HG03442 (cell line): ENCODE results near the gene UBD.

Source experiments
- ATAC-seq: cut with Tn5 transposase; IDR thresholded peaks from one replicate; pipeline ENCODE4 v1.9.1; 2021; ENCODE audit warnings: mild to moderate bottlenecking, moderate library complexity; ENCODE audit not compliant: unreplicated experiment

The UBD gene

DNA sequence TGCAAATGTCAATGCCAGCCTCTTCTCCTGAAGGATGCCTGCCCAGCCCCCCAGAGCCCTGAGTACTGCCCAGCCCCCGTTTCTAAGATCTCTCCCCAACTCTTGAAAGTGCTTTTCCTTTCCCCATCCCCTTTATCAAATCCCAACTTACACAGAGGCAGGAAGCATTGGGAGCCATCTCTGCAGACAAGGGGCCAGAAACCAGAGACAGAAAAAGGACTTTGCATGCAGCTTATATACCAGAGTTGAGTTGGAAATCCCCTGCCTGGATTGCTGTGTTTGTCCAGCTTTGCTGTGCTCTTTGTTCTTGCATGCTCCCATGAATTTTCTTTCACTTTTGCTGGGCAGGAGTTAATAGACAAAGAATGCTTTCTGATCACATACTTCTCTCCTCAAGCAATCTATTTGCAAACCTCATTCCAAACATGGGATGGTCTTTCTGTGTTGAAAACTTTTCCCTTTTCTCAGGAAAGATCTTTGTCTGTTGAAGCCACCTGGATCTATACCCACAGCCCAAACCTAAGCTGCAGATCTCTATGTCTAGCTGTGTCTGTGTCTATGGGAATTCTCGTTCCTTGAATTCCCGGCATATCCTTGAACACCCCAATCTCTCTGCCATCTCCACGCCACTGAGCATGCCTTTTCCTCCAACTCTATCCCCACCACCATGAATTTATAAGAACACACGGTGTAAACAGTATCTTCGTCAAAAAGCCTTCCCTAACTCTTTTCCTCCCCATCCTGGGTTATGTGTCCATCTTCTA lies at the start of gene UBD:
Gene UBD, minus strand, starts transcription at position 209 of the 764 bp plus-strand sequence. Its CDS starts 31 bp downstream, at position 178.
- no peak for ATAC-seq

DNA sequence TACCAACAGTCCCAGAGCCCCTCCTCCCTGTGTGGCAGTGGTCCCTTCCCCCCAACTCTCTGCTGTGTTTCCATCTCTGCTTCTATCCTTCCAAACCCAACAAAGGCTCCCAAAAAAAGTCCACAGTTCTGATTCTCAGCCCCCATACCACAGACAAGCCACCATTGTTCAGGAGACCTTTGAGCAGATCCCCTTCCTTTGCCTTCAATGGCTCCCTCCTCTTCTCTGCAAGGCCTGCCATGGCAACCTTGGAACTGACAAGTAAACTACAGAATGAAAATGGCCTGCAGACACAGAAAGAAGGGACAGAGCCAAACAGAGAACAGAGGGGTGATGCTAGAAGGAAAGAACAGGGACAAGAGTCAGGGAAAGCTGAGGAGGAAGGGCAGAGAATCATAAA lies 48.6 kb upstream of the UBD start:
- no peak for ATAC-seq

DNA sequence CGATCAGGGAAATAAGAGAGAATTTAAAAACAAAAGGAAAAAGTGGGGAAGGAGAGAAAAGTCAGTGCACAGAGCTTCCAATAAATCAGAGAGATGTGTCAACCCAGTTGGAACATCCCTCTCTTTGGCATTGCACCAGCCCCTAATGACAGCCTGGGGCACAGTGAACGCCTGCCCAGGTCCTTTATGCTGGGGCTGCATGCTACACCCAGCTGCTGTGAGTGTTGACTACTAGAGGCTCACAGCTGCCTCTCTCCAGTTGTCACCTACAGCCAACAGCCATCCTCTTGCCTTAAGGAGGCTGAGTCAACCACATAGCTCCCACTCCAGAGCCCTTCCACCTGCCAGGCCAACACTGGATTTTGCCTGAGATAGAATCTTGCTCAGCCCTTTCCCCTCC lies 44.4 kb upstream of the UBD start:
- ATAC-seq, result no peak

DNA sequence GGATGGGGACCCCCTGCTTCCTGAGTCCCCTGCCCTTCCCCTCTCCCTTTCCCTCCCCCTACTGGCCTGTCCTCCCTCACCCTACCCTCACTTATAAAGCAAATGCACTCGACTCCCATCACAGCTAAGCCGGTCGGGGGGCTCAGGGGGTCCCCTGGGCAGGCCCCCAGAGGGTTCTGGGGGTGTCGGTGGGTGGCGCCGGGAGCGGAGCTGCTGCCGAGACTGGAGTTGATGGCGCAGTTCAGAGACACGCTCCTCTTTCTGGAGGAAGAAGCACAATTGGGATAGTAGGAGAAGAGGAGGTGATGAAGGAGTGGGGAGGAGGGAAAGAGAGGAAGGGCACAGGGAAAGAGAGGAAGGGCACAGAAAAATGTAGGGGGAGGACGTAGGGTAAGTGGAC lies 43.9 kb upstream of the UBD start:
- ATAC-seq, result no peak

DNA sequence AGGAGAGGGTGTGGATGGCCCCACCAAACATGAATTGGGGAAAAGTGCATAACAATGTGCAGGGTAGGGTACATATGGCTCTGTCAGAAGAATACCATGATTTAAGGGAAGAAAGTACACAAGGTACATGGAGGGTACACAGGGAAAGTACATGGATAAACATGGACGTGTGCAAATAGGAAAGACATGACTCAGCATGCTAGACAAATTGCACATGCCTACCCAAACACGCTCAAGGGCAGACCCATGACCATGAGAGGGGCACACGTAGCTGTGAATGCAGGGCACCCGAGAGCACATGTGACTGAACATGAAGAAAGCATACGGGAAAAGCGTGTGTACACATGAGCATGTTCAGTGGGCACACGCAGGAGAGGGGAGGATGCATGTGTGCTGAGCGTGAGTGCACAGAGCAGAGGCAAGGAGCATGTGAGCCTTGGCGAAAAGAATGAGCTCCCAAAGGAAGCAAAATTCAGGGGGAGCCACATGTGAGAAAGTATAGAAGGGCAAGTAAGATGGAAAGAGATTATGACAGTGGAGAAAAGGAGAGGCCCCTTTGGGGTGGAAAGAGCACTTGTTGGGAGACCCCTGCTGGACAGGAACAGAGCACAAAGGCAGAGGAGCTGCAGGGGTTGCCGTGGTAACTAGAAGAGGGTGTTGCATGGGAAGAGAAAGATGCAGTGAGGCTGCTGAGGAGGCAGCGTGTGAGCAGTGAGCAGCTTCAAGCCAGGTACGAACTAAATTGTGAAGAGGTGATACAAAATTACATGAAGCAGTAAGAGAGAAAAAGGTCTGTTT lies 43.2 kb upstream of the UBD start:
- ATAC-seq, result no peak

DNA sequence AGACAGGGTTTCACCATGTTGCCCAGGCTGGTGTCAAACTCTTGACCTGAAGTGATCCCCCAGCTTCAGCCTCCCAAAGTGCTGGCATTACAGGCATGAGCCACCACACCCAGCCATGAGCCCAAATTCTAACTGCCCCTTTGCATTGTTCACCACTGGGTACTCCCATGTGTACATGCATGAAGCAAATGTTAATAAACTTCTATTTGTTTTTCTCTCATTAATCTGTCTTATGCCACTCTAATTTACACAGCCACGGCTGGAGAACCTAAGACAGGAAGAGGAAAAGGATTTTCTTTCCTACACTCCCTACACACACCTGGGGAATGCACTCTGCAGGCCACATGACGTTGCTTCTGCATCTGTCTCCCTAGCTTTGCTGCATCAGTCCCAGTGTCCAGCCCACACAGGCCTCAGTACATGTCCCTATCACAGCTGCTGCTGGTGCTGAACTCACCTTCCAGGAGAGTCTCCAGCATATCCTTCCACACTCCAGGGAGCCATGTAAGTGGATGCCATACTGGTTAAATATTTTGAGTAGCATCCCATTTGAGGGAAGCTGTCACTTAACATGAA lies 38.7 kb upstream of the UBD start:
- ATAC-seq, result no peak

DNA sequence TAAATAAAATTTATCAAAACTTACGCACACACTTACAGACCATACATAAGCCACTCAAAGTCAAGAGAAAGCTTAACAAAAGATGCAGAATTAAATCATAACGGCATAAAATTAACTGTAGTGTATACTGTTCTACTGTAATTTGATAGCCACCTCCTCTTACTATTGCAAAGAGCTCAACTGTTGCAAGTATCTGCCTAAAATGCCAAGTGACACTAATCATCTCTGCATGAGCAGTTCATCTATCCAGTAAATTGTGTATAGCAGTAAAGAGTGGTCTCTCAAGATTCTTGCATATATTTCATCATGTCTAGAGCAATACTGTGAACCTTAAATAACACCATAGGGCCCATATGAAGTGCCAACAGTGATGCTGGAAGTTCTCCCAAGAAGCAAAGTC lies 37.7 kb upstream of the UBD start:
- no peak for ATAC-seq

DNA sequence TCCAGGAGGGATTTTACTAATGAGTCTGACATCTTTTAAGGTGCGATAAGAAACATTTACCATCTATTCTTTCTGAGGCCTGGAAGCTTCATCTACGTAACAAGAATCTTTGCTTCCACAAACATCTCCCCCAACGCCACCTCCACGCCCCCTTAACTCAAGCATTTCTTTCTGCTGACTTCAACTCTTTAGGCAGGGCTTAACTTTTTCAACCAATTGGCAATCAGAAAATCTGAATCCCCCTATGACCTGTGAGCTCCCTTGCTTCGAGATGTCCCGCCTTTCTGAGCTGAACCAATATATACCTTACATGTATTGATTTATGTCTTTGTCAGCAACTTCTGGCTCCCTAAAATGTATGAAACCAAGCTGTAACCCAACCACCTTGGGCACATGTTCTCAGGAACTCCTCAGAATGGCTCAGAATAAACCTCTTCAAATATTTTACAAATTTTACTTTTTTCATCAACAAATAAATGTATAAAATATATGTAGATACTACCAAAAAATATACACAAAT lies 36.9 kb upstream of the UBD start:
- no peak for ATAC-seq

DNA sequence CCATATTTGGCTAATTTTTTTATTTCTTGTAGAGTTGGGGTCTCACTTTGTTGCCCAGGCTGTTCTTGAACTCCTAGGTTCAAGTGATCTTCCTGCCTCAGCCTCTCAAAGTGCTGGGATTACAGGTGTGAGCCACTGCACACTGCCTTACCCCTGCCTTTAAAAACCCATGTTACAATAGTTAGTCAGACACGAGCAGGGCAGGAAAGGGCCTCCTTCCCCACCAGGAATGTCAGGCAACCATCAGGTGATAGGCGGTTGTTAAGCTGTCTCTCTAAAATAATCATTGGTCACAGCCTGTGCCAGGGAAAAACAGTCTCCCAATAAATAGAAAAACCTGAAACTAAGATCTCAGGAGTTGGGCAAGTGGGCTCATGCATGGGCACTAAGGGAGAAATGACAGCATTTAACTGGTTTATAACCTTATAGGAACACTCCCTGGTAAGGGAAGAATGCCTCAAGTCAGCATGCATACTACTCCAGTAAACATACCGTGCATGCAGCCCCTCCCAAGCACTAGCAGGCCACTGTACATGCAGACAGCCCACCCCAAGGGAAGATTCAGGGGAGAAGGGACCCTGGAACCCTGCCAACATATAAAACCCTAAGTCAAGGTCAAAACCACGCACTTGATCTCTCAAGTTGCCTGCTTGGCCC lies 33.8 kb upstream of the UBD start:
- no peak for ATAC-seq

DNA sequence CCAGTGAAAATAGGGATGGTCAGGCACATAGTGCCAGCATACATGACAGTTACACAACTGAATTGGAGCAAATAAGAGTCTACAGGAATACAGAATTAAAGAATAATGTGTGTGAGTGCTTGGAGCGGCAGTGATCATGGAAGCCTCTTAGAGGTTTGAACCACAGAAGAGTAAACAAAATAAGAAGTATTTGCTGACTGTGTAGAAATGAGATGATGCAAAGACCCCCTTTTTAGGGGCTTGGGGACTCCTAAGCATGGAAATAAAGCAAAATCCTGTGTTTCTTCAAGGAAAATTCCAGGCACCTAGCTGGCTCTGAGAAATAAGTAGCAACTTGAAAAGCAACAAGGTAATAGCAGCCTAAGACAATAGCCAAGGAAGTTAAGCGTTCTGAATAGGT lies 32.1 kb upstream of the UBD start:
- ATAC-seq, result no peak

DNA sequence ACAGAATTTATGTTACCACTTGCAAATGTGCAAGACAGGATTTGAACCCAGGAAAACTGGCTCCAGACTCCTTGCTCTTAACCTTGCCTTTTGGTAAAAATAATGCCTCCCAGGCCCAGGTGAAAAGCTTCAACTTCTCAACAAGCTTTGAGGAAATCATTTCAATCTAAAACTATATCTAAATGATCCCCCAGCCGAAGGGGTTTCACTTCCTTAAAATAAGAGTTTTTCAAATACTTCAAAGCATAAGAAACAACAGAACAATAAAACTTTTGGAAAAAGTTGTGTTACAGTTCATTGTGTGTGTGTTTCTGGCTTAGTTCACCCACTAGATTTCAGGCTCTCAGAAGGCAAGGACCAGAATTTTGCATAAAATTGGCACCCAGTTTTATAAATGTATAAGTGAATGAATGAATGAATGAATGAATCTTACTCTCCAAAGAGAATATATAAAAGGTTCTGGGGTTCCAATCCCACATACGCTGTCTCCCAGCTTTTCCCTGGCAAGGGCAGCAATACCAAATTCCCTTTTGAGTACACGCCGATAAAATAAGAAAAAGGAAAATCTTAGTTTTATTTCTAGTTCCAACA lies 30.8 kb upstream of the UBD start:
- no peak for ATAC-seq

DNA sequence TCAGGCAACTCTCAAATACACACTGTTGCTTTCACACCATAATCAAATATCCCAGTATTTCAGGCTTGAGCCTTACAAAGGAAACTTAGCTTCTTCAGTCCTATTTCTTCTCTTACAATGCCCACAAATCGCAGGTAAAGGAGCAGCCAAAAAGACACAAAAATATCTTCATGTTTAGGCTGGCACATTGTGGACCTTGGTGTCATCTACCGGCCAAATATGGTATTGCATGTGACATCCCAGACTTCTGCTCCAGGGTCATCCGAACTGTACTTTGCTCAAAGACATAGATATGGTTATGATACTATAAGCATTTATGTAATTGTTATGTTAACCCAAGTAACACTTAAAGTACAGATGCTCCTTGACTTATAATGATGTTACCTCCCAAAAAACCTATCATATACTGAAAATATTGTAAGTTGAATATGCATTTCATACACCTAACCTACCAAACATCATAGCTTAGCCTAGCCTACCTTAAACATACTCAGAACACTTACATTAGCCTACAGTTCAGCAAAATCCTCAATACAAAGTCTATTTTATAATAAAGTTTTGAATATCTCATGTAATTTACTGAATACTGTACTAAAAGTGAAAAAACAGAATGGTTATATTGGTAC lies 30.0 kb upstream of the UBD start:
- ATAC-seq, result no peak

DNA sequence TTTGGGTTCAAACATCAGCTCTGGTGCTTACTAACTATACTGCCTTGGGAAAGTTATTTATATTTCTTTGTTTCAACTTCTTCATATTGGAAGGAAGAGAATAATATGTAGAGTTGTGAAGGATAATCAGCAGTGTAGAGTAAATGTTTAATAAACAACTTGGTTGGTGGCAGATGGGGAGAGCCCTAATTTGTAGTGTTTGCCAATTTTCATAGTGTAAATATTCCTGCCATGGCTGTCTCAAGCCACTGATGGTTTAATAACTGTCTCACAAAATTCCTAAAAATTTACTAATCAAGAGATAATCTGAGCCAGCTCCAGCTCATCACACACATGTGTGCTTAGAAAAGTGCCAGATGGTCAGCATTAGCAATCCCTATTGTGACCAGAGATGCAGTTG lies 25.3 kb upstream of the UBD start, which contains the start of gene OR2H2:
Gene OR2H2, plus strand, starts transcription at position 301 of the 400 bp plus-strand sequence. CDS start 2,824 bp downstream, outside the sequence.
- ATAC-seq, result no peak

DNA sequence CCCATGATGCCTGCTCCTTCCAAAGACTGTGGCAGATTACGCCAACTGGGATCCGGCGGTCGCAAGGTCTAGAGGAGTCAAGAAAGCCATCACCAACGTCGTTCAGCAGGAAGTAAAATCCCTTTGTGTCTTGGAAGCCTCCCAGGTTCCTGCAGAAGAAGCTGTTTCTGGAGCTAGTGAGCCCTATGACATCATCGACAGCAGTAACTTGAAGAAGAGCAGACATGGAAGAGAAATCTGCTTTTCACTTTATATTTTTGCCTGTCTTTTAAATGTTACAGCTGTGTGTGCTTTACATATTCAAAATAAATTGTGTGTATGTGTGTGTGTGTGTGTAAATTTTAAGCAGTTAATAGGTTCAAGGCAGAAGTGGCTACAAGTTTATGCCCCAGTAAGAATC lies 18.0 kb upstream of the UBD start:
- no peak for ATAC-seq

DNA sequence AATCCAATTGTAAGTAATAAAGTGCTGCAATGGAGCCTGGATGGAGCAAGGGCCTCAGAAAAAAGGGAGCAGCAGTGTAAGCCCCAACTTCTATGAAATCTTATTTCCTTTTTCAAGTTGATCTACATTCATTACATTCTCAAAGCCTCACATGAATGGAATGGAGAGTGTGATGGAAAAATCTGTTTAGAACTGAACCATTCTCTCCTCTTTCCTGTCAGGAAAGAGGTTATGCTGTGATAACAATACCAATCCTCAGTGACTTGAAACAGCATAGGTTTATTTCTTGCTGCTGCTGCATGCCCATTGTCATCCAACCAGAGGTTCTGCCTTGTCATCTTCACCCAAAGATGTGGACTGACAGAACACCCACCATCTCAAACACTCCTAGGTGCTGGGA lies 16.5 kb upstream of the UBD start:
- ATAC-seq, result no peak

DNA sequence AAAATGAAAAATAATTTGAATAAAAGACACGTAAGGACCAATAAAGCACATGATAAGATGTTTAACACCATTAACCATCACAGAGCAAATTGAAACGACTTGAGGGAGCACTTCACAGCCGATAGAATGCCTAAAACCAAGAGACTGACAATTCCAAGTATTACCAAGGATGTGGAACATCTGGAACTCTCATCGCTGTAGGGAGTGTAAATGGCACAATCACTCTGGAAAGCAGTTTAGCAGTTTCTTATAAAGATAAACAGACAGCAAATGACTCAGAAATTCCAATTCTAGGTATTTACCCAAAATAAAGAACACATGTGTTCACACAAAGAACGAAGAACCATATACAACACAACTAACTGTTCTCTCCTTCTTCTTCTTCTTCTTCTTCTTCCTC lies 8.5 kb upstream of the UBD start:
- ATAC-seq, result no peak

DNA sequence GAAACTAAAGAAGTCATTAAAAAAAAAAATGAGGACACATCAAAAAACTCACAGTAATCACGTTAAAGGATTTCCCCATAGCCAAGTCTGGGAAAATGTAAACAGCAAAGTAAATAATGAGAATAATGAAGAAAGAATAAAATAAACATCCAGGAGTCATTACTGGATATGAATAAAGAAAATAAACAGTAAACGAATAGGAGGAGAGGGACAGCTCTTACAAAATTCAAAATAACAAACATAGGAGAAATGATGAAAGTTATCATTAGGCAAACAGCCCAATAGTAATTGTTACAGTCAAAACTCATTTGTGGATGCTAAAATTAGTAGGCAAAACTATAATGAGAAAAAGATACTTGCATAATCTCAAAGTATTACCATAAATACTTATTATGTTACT lies 8.0 kb upstream of the UBD start:
- no peak for ATAC-seq

DNA sequence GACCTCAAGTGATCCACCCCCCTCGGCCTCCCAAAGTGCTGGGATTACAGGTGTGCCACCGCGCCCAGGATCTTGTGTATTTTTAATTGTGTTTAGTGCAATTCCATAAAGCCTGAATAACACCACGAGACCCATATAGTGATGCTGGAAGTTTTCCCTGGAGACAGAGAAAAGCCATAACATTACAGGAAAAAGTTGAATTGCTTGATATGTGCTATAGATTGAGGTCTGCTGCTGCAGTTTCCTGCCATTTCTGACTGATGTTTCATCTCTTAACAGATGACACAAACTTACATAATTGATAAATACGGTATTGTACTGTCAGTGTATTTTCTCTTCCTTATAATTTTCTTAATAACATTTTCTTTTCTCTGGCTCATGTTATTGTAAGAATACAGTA lies 7.3 kb upstream of the UBD start:
- ATAC-seq, result no peak

DNA sequence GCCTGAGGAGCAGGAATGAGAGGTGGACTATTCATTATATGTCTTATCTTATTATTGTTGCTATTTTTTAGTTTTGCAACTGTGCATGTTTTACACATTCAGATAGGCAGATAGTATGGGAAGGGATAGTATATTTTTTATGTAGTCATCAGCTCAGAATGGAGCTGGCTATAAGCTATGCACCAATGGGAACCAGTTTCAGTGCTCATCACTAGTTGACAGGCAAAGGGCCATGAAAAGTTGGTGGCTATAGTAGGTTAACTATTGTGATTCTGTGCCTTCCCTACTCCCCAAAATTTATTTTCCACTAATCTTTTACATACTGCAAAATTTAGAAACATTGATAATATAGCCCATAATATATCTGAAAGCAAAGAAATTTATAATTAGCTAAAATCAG lies 5.3 kb upstream of the UBD start:
- peak; percentile 45 for ATAC-seq

DNA sequence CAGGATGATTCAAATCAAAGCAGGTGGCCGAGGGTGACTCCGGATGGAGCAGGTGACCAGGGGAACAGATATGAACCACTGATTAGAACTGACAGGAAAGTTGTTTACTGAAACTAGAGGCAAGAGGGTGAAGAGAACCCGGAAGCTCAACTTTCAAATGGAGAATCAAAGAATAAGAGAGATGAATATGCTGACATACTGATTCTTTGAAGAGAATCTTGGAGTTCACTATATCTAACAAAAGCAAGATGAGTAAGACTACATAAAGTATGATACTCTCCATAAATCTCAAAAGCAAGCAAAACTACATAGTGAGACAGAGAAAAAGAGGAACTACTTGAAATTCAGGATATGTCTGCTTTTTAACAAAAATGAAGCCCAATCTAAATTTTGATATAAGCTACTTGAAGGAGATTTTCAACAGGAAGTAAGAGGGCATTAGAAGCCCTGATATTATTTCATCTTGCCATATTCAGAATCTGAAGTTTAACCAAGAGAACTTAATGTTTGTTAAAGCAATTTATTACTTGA lies 4.0 kb upstream of the UBD start:
- no peak for ATAC-seq
